ENCODE results near the gene IFT122.

DNA sequence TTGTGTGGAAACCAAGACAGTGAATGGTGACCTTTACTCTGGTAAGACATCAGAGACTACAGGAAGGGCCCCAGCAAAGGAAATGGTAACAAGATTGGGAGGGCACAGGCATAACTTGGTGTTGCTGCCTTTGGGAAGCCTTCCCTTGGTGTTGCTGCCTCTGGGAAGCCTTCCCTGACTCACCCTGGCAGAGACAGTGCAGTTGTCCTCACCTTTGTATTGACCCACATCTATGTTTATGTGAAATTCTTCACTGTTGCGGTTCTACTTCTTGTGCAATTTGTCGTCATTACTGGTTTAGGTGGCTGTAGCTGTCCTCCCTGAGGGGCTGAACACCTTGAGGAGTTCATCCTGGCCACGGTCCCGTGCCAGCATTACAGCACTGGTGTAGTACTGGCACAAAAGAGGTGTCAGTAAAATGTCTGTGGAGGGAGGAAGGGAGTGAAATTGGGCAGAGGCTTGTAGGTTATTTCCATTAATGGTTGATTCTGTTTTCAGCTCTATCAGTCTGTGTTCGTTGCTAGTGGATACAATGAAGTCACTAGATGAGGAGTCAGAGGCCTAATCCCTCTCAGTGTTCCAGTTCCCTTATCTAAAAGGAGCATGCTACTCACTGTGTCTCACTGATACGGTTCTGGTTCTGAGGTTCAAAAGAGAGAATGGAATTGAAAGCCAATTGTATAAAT is 21.6 kb downstream of the IFT122 start:
- TF ChIP-seq, protein P1, sequence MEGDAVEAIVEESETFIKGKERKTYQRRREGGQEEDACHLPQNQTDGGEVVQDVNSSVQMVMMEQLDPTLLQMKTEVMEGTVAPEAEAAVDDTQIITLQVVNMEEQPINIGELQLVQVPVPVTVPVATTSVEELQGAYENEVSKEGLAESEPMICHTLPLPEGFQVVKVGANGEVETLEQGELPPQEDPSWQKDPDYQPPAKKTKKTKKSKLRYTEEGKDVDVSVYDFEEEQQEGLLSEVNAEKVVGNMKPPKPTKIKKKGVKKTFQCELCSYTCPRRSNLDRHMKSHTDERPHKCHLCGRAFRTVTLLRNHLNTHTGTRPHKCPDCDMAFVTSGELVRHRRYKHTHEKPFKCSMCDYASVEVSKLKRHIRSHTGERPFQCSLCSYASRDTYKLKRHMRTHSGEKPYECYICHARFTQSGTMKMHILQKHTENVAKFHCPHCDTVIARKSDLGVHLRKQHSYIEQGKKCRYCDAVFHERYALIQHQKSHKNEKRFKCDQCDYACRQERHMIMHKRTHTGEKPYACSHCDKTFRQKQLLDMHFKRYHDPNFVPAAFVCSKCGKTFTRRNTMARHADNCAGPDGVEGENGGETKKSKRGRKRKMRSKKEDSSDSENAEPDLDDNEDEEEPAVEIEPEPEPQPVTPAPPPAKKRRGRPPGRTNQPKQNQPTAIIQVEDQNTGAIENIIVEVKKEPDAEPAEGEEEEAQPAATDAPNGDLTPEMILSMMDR (IDR thresholded peaks at IDR 0.05): no peak
- TF ChIP-seq POLR2A (IDR thresholded peaks at IDR 0.05): no peak
